ENCODE data around the gene DENND4A.

Gene DENND4A

DNA sequence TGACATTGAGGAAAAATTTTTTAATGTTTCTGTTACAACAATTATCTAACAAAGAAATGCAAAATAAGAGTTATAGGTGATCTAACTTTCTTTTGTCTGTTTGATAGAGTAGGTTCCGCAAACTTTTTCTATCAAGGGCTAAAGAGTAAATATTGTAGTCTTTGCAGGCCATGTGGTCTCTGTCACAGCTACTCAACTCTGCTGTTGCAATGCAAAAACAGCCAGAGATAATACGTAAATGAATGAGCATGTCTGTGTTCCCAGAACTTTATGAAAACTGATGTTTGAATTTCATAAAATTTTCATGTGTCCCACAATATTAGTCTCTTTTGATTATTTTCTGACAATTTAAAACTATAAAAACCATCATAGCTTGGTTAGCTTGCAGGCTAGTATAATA is 97.0 kb downstream of the DENND4A start:
- no peak overlapping the region for H3K27ac ChIP-seq
- H3K9me3 ChIP-seq: no peaks in the 10 kb centered on the region
- H3K36me3 ChIP-seq: peaks cover 63% of the 10 kb centered on the region
- H3K4me3 ChIP-seq (ENCODE audit: low read depth in 1 of 2, low read length in 1 of 2): no peak overlapping the region
- TF ChIP-seq CTCF (IDR thresholded peaks at IDR 0.05): no peak
- no peaks in the 10 kb centered on the region for H3K27me3 ChIP-seq
- H3K4me1 ChIP-seq (ENCODE audit: control insufficient read depth in 1 of 2, insufficient read depth in 1 of 2, low read depth in 1 of 2, low read length in 1 of 2): no peaks in the 10 kb centered on the region

DNA sequence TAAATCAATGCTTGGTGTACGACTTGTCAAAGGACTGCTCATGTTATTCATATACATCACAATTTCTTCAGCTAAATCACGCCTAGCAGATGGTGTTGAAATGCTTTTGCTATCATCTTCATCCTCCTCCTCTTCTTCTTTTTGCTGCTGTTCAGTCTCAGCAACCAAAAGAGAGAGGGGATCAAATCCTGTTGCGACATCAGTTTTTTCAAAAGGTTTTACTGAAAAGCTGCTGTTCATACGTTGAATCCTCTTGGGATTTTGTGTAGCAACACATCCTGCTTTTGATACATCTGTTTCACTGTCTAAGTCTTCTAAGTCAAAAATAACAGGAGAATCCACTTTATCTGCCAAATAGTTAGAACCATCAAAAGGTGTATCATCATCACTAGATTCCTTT is 101.3 kb downstream of the DENND4A start:
- no peaks in the 10 kb centered on the region for H3K4me1 ChIP-seq (ENCODE audit: control insufficient read depth in 1 of 2, insufficient read depth in 1 of 2, low read depth in 1 of 2, low read length in 1 of 2)
- TF ChIP-seq CTCF (IDR thresholded peaks at IDR 0.05): no peak
- H3K27me3 ChIP-seq: no peaks in the 10 kb centered on the region
- H3K9me3 ChIP-seq: no peaks in the 10 kb centered on the region
- H3K36me3 ChIP-seq: peaks cover 62% of the 10 kb centered on the region
- no peak overlapping the region for H3K27ac ChIP-seq
- no peak overlapping the region for H3K4me3 ChIP-seq (ENCODE audit: low read depth in 1 of 2, low read length in 1 of 2)

DNA sequence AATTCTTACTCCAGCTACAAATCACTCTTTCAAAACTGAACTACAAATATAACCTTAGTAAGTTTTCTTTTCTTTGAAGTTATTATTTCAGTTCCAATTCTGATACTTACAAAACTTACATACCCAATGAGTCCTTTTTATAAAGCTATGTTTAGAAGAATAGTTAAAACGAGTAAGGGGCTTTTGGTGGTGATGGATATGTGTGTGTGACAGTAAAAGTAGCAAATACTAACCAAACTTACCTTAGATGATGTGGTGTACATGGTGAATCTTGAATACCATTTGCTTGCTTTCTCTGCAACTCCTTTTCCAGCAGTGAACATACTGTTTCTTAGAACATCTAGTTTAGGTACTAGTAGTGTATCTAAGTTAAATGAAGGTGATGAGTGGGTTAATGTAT is 101.9 kb downstream of the DENND4A start:
- peaks cover 56% of the 10 kb centered on the region for H3K36me3 ChIP-seq
- H3K9me3 ChIP-seq: no peaks in the 10 kb centered on the region
- H3K4me1 ChIP-seq (ENCODE audit: control insufficient read depth in 1 of 2, insufficient read depth in 1 of 2, low read depth in 1 of 2, low read length in 1 of 2): no peaks in the 10 kb centered on the region
- H3K4me3 ChIP-seq (ENCODE audit: low read depth in 1 of 2, low read length in 1 of 2): no peak overlapping the region
- TF ChIP-seq CTCF (IDR thresholded peaks at IDR 0.05): no peak
- H3K27ac ChIP-seq: no peak overlapping the region
- H3K27me3 ChIP-seq: no peaks in the 10 kb centered on the region

DNA sequence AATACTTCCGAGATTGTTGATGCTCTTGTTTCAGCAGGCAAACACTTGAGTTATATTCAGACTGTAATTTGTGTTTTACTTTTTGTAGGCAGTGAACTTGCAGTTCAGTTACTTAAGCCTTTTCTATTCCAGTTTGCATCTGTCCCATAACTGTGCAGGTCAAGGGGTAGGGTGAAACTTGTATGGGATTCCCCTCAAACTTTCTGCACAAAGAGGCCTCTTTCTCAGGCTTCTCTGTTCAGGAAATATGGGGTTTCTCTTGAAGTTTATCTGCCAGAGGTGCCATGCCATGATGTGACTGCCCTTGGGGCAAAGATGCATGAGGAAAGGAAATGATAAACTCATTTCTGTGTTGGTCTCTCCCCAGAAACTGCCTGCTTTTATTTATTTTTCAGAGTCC is 103.6 kb downstream of the DENND4A start:
- Histone ChIP-seq H3K4me1 (ENCODE audit: control insufficient read depth in 1 of 2, insufficient read depth in 1 of 2, low read depth in 1 of 2, low read length in 1 of 2) (no peaks in the 10 kb centered on the region), H3K27me3 (no peaks in the 10 kb centered on the region), H3K4me3 (ENCODE audit: low read depth in 1 of 2, low read length in 1 of 2) (no peak overlapping the region), H3K9me3 (no peaks in the 10 kb centered on the region), H3K27ac (no peak overlapping the region), H3K36me3 (peaks cover 44% of the 10 kb centered on the region)
- no peak for TF ChIP-seq CTCF (IDR thresholded peaks at IDR 0.05)

GRCh38 chr15:65682404-65682911 is 109.6 kb downstream of the DENND4A start:
- no peak for TF ChIP-seq CTCF (IDR thresholded peaks at IDR 0.05)

DNA sequence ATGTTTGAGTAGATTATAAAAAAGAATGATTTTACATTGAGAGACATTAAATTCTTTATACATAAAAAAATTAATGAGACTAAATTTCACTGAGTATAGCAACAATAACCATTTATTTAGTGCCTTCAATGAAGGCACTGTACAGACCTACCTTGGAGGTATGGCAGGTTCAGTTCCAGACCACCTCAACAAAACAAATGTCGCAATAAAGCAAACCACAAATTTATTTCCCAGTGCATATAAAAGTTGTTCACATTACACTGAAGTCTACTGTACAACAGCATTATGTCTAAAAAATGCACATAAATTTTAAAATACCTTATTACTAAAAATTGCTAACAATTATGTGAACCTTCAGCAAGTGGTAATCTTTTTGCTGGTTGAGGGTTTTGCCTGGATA is 111.5 kb downstream of the DENND4A start:
- TF ChIP-seq CTCF (IDR thresholded peaks at IDR 0.05): no peak
- Histone ChIP-seq H3K9me3 (no peaks in the 10 kb centered on the region), H3K4me3 (ENCODE audit: low read depth in 1 of 2, low read length in 1 of 2) (no peak overlapping the region), H3K36me3 (peaks cover 6% of the 10 kb centered on the region), H3K27me3 (no peaks in the 10 kb centered on the region), H3K4me1 (ENCODE audit: control insufficient read depth in 1 of 2, insufficient read depth in 1 of 2, low read depth in 1 of 2, low read length in 1 of 2) (no peaks in the 10 kb centered on the region), H3K27ac (no peak overlapping the region)

More at GRCh38 chr15:65682404-65682911, 109.6 kb downstream of the DENND4A start:
- no peaks in the 10 kb centered on the region for H3K27me3 ChIP-seq
- peaks cover 6% of the 10 kb centered on the region for H3K36me3 ChIP-seq
- no peaks in the 10 kb centered on the region for H3K4me1 ChIP-seq (ENCODE audit: control insufficient read depth in 1 of 2, insufficient read depth in 1 of 2, low read depth in 1 of 2, low read length in 1 of 2)
- no peak overlapping the region for H3K27ac ChIP-seq
- no peak overlapping the region for H3K4me3 ChIP-seq (ENCODE audit: low read depth in 1 of 2, low read length in 1 of 2)
- no peaks in the 10 kb centered on the region for H3K9me3 ChIP-seq
